ENCODE measurements around the gene ELMO3. TPM values are rescaled to one million over a fixed set of nuclear protein-coding genes. Genes with fewer than 3 reads are reported as not detected.

ELMO3 gene, protein sequence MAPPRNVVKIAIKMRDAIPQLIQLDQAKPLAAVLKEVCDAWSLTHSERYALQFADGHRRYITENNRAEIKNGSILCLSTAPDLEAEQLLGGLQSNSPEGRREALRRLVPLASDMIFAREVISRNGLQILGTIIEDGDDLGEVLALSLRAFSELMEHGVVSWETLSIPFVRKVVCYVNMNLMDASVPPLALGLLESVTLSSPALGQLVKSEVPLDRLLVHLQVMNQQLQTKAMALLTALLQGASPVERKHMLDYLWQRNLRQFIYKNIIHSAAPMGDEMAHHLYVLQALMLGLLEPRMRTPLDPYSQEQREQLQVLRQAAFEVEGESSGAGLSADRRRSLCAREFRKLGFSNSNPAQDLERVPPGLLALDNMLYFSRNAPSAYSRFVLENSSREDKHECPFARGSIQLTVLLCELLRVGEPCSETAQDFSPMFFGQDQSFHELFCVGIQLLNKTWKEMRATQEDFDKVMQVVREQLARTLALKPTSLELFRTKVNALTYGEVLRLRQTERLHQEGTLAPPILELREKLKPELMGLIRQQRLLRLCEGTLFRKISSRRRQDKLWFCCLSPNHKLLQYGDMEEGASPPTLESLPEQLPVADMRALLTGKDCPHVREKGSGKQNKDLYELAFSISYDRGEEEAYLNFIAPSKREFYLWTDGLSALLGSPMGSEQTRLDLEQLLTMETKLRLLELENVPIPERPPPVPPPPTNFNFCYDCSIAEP
- total RNA-seq = 0.54 TPM
- long read RNA-seq = 0 reads

- intact Hi-C loops (cut with DNase I) = no loop called here
- ATAC-seq (ENCODE audit: poor library complexity) (peak; percentile 37), DNase-seq (no peak)
These were observed at the start of gene ELMO3 for GRCh38 chr16:67199011-67199807. Gene ELMO3, plus strand, starts transcription at chr16:67199131. Its CDS starts 196 bp downstream, at chr16:67199327.

GRCh38 chr16:67149276-67150046 is 49.5 kb upstream of the ELMO3 start:
- DNase-seq (peak; percentile 42), ATAC-seq (ENCODE audit: poor library complexity) (no peak)
- intact Hi-C loops (cut with DNase I) = no loop called here

GRCh38 chr16:67150047-67150832 is 48.7 kb upstream of the ELMO3 start:
- peak; percentile 76 for DNase-seq
- ATAC-seq (ENCODE audit: poor library complexity) = peak; percentile 63
- intact Hi-C loops (cut with DNase I) = no loop called here

DNA sequence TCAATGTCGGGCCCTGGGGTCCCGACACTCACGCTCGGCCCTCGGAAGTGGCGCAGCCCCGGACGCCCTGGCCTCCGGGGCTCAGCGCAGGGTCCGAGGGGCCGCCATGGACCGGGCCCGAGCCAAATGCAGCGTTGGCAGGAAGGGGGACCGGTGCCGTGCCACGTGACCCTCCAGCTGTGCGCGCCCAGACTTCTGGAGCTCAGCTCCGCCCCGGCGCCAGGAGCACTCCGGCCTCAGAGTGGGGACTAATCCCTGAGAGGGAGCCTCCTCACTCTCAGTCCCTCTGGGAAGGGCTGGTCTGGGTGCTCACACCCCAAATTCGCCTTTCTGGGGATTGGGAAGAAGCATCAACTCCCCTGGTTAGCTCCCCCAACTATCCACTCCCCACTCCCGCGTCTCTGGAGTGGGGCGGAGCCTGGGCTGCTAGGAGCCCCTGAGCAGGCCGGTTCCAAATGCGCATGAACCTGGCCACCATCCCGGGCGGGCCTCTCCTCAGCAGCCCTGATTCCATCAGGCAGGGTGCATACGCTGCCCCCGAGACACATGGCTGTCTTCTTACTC is 48.0 kb upstream of the ELMO3 start, which contains the start of gene B3GNT9:
Gene B3GNT9, minus strand, starts transcription at position 166 of the 564 bp plus-strand sequence. CDS start 513 bp downstream, outside the sequence.
- intact Hi-C loops (cut with DNase I) = no loop called here
- peak; percentile 85 for ATAC-seq (ENCODE audit: poor library complexity)
- DNase-seq = peak; percentile 88

DNA sequence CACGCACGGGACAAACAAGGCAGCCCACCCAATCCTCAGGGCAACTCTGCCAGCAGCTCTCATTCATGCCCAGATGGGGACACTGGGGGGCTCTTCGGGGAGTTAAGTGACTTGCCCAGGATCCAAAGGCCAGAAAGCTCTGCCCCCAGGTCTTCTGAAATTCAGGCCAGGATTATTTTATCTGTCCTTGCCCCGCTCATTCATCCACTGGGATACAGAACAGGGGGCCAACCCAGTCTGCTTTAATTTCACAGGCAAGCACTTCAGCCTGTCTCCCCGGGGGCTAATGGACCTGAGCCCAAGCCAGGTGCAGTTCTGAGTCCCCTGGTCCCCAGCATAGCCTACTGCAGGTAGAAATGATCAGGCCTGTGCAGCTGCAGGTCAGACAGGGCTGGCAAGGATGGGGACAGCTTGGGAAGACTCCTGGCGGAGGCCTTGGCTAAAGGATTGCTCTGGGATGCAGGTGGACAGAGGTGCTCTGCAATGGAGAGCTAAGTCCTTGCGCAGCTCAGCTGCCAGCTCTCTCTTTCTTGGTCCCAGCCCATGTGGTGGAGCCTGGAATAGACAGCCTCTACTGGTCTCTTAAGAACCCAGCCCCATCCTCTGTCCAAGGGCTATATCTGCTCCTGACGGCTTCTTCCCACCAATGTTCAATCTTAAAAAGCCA is 47.4 kb upstream of the ELMO3 start:
- no peak for ATAC-seq (ENCODE audit: poor library complexity)
- intact Hi-C loops (cut with DNase I) = no loop called here
- no peak for DNase-seq

- intact Hi-C loops (cut with DNase I) = loop anchor here (2.0 kb wide), 1 partner anchor 176 kb away; no protein-coding TSS in a partner anchor
- no peak for ATAC-seq (ENCODE audit: poor library complexity)
- peak; percentile 46 for DNase-seq
These were observed 44.2 kb upstream of the ELMO3 start for GRCh38 chr16:67154578-67155294.

DNA sequence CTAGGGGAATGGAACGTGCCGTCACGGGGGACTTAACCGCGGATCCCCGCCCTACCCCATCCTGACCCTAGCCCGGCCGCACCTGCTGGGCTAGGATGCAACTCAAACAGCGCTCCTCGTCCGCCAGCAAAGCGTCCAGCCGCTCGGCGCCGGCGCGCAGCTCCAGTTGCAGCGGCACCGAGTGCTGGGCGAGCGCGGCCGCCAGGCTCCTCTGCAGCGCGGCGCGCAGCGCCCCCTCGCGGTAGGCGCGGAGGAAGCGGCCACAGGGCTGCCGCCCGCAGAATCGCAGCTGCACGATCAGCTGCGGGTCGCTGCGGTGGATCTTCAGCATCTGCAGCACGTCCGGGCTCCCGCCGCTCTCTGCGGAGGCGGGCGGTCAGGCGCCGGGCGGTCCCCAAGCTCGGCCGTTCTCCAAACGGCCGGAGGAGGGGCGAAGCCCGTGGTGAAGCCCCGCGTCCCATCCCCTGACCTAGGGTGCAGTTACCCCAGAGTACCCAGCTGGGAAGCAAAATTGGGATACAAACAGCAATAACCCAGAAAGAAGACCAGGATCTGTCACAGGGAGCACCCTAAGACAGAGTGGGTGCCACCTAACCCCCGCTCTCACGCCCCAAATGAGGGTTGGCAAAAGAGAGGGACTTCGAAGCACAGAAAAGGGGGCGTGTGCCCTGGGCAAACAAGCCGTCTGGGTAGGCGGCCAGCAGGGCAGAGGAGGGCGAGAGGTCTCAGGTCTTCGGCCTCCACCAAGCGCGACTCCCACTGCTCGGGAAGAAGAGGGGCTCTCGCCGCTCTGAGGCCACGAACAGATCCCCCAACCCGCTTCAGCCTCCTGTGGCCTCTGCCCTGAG is 43.4 kb upstream of the ELMO3 start:
- DNase-seq (peak; percentile 88), ATAC-seq (ENCODE audit: poor library complexity) (peak; percentile 66)
- intact Hi-C loops (cut with DNase I) = loop anchor here (2.0 kb wide), 2 partner anchors 35 to 177 kb away; partner anchors contain the start of gene EXOC3L1

- peak; percentile 46 for DNase-seq
- intact Hi-C loops (cut with DNase I) = loop anchor here (2.0 kb wide), 1 partner anchor 35 kb away; the partner anchor contains the start of gene EXOC3L1
- no peak for ATAC-seq (ENCODE audit: poor library complexity)
These were observed 42.6 kb upstream of the ELMO3 start for GRCh38 chr16:67156143-67156844.

DNA sequence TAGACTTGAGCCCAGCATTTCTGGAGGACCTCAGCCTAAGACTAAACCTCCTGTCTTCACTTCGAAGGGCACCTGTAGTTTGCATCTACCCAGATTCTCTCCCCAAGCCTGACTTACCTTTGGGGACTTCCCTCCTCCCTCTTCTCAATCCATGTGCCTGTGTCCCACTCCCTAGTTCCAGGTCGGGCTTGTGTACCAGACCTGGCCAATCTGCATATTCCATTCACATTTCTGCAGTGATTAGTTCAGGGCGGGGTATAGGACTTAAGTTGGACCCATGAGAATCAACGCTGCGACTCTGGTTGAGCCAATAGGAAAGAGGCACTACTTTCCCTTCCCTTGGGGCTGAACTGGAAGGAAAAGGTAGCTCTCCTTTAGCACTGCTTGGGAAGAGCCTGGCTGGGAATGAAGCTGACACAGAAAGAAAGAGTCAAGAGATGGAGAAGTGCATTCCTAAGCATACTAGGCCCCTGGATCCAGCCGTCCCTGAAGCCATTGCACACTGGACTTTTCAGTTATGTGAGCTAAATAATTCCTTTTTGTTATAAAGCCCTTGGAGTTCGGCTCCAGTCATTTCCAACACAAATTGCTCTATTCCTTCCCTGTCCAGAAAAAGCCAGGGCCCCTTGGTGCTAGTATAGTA is 41.7 kb upstream of the ELMO3 start:
- intact Hi-C loops (cut with DNase I) = loop anchor here (2.0 kb wide), 1 partner anchor 34 kb away; the partner anchor contains the start of gene EXOC3L1
- ATAC-seq (ENCODE audit: poor library complexity) = no peak
- no peak for DNase-seq

GRCh38 chr16:67157892-67158635 is 40.9 kb upstream of the ELMO3 start:
- ATAC-seq (ENCODE audit: poor library complexity) (no peak), DNase-seq (no peak)
- intact Hi-C loops (cut with DNase I) = loop anchor here (2.0 kb wide), 1 partner anchor 33 kb away; the partner anchor contains the start of gene EXOC3L1

DNA sequence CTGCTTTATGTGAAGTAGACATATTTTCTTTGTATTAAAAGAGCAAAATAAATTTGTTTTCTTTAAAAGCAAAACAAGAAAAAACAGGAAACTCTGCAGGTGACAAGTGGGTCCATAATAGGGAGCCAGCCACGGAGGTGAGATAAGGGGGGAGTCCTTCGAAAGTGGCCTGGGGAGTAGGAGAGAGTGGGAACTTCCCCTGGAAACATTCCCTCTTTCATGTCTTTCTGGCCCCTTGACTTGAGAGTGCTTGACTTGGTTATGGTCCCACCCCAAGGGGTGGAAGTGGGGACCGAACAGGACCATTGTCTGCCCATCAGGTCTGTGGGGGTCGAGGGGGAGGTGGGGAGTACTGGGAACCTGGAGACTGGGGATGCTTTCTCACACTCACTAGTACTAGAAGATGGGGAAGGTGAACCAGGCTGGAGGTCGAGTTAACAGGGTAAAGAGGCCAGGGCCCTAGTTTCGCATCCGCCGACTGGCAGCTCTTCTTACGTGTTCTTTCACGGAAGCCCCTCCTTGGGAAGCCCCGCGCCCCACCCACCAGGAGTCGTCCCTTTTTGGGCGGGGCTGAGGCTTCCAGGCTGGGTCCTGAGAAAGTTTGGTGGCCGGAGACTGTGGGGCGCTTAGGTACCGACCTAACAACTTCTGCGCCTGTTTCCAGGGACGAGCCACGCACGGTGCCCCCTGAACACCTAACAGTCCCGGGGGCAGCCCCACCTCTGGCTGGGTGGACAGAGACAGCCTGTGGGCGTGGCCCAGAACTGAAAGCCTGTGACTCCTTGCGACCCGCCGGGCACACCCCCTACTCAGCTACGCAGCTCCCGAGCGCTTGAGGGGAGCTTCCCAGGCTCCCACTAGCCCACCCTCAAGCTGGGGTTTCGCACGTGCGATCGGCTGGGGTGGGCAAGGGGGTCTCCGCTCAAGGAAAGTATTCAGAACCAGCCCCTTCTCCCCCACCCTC is 40.0 kb upstream of the ELMO3 start:
- ATAC-seq (ENCODE audit: poor library complexity) (no peak), DNase-seq (peak; percentile 70)
- intact Hi-C loops (cut with DNase I) = no loop called here

- ATAC-seq (ENCODE audit: poor library complexity) = peak; percentile 24
- peak; percentile 69 for DNase-seq
- intact Hi-C loops (cut with DNase I) = no loop called here
These were observed 37.3 kb upstream of the ELMO3 start for GRCh38 chr16:67161595-67162058.
